Fibroblast of mammary gland (primary cell): ENCODE measurements around the gene TRIM63.

Source experiments
- DNase-seq: peaks from one replicate; pipeline ENCODE4 v3.0.0-alpha.2; 2010; ENCODE audit warnings: low read depth
- H3K4me3 ChIP-seq: 2 replicates; pipeline ENCODE4 v1.5.1; 2011; ENCODE audit warnings: low read depth, mild to moderate bottlenecking, low read length, moderate library complexity; ENCODE audit not compliant: control insufficient read depth
- CTCF ChIP-seq: conservative IDR thresholded peaks from 2 replicates; pipeline ENCODE4 v1.5.1; 2011; ENCODE audit warnings: low read depth, low read length, inconsistent platforms; ENCODE audit not compliant: control insufficient read depth, insufficient read depth

The TRIM63 gene

GRCh38 chr1:26041978-26042377, 25.5 kb downstream of the TRIM63 start:
- no peak for DNase-seq
- no peak for TF ChIP-seq CTCF
- H3K4me3 ChIP-seq: no peak overlapping the region

DNA sequence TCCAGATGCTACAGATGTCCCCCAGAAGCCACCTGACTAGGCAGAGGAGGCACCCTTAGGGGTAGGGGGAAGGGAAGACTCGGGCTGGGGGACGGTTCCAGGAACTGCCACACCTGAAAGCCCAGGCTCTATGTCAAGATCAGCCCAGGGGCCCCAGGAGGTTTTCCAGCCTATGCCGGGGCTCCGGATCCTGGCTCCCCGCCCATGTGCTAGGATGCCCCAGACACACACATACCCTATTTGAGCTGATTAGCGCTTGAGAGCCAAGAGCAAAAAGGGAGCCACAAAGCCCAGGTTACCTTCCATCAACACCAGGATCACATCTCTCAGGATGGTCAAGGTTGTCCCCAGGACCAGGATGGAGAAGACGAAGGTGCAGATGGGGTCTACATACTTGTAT, 26.0 kb downstream of the TRIM63 start:
- DNase-seq: no peak
- TF ChIP-seq CTCF: no peak
- H3K4me3 ChIP-seq: no peak overlapping the region

DNA sequence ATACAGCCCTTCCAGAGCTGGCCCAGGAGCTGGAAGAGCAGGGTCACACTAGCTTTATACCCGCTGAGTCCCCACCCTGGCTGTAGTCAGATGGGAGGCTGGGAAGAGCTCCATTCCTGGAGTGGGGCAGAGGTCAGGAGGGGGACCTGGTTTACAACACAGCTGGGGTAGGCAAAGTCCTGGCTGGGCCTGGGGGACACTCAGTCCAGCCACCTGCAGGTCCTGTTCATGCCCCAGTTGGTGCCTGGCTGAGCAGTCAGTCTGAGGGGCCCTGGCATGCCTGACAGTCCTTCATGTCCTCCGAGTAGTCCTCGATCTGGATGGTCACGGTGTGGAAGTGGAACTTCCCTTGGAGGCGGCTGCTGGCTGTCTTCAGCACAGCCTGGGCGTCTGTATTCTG, 28.5 kb downstream of the TRIM63 start:
- DNase-seq: no peak
- no peak for TF ChIP-seq CTCF

DNA sequence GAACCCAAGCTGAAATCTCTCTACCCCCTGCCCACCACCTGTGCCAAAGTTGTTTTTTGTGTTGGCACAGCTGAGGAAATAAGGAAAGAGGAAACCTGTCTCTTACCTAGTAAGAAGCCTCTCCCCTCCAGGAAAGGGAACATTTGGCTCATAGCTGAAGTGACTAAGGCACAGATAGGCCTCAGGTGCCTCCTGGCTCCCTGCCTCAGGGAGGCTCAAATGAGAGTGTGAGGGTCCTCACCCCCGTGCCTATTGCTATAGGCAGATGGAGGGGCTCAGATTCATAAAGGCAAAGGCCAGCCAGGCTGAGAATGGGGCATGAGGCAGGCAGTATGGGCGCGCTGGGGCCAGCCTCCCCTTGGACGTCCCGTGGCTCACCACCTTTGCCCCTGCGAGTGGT, 29.0 kb downstream of the TRIM63 start:
- no peak for TF ChIP-seq CTCF
- DNase-seq: no peak
- H3K4me3 ChIP-seq: no peak overlapping the region

More for the DNA sequence above, 28.5 kb downstream of the TRIM63 start:
- no peak overlapping the region for H3K4me3 ChIP-seq

- no peak overlapping the region for H3K4me3 ChIP-seq
- DNase-seq: no peak
- no peak for TF ChIP-seq CTCF
Measured at GRCh38 chr1:26037904-26038303, 29.5 kb downstream of the TRIM63 start.

- TF ChIP-seq CTCF: no peak
- H3K4me3 ChIP-seq: no peak overlapping the region
- no peak for DNase-seq
Measured at GRCh38 chr1:26036756-26037281, 30.6 kb downstream of the TRIM63 start.
